ENCODE results near the gene COQ10A.
A peak's percentile ranks its signal among the peaks of the same experiment; 100 is the strongest.

COQ10A gene

DNA sequence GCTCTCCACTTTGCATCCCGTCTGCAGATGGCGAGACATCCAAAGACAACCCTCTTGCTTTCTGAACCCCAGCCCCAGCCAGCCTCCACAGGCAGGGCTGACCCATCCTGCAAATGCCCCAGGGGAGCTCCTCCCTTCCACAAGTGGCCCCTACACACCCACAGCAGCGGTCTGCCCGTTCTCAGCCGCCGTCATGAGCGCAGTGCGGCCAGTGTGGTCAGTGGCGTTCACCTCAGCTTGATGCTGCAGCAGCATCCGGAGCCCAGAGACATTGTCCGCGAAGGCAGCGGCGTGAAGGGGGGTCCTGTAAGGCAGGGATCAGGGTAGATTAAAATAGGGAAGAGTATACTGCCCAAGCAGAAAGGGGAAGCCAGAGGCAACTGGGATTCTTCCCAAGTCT lies 22.2 kb upstream of the COQ10A start:
- Histone ChIP-seq H3K9ac (ENCODE audit: low read depth, low read length) (no peak overlapping the region), H3K4me1 (ENCODE audit: insufficient read depth, low read length) (no peaks in the 10 kb centered on the region), H3K9me3 (ENCODE audit: insufficient read depth, low read depth, low read length) (no peaks in the 10 kb centered on the region), H3K36me3 (ENCODE audit: insufficient read depth, low read length) (peaks cover 87% of the 10 kb centered on the region), H3K27me3 (ENCODE audit: insufficient read depth, low read length) (no peaks in the 10 kb centered on the region), H3K27ac (ENCODE audit: low read depth, low read length) (no peak overlapping the region), H3K4me3 (ENCODE audit: low read length) (no peak overlapping the region)
- WGBS = 97% methylated on average over 14 of the region's 14 CpGs

DNA sequence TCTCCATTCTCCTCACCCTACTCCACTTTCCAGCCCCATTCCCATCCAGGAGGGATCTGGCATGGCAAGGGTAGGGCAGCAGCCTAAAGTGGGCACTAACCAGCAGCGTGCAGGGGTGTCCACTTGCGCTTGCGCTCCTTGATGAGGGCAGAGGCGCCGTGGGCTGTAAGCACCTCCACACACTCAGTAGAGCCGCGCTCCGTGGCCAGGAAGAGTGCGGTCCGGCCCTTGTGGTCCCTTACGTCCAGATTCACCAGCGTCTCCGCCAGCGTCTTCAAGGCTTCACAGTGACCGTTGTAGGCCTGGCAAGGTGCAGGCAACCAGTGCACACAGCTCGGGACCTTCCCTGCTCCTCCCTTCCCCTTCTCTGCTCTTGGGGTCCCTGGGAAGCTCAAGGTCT lies 18.8 kb upstream of the COQ10A start:
- WGBS = 97% methylated on average over 16 of the region's 16 CpGs
- Histone ChIP-seq H3K4me1 (ENCODE audit: insufficient read depth, low read length) (no peaks in the 10 kb centered on the region), H3K27me3 (ENCODE audit: insufficient read depth, low read length) (no peaks in the 10 kb centered on the region), H3K9ac (ENCODE audit: low read depth, low read length) (no peak overlapping the region), H3K27ac (ENCODE audit: low read depth, low read length) (no peak overlapping the region), H3K9me3 (ENCODE audit: insufficient read depth, low read depth, low read length) (no peaks in the 10 kb centered on the region), H3K36me3 (ENCODE audit: insufficient read depth, low read length) (peaks cover 89% of the 10 kb centered on the region), H3K4me3 (ENCODE audit: low read length) (no peak overlapping the region)

DNA sequence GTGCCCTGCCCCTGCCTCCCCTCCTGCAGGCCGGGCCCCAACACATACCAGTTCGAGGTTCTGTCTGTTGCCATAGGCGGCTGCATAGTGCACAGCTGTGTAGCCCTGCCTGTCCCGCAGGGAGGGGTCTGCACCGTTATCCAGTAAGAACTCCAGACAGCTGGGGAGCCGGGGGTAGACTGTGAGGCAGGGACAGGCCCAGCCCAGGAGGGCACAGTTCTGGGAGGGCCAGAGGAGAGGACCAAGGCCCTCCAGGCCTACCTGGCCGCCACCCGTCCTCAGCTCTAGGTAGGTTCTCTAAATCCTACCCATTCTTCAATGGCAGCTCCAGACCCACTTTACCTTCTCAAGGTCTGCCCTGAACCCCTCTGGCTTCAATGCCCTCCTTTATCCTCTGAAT lies 18.0 kb upstream of the COQ10A start:
- no peak overlapping the region for H3K9ac ChIP-seq (ENCODE audit: low read depth, low read length)
- no peaks in the 10 kb centered on the region for H3K4me1 ChIP-seq (ENCODE audit: insufficient read depth, low read length)
- no peak overlapping the region for H3K27ac ChIP-seq (ENCODE audit: low read depth, low read length)
- H3K36me3 ChIP-seq (ENCODE audit: insufficient read depth, low read length) = peaks cover 89% of the 10 kb centered on the region
- H3K9me3 ChIP-seq (ENCODE audit: insufficient read depth, low read depth, low read length) = no peaks in the 10 kb centered on the region
- H3K27me3 ChIP-seq (ENCODE audit: insufficient read depth, low read length) = no peaks in the 10 kb centered on the region
- H3K4me3 ChIP-seq (ENCODE audit: low read length) = no peak overlapping the region
- WGBS = 93% methylated on average over 8 of the region's 8 CpGs

DNA sequence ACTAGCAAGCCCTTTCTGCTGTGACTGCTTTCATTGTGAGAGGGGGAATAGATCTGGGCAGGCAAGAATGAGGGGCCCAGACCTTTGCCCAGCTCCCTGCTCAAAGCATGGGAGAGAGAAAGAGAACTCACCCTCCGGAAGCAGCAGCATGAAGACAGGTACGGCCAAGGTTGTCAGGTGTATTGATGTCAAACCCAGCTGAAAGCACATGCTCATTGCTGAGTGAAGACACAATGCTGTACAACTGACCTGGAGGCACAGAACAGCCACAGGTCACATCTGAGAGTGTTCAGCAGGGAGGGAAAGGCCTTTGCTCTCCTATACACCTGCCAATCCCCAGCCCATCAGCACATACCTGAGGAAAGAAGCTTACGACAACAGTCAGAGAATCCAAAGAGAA lies 14.1 kb upstream of the COQ10A start:
- H3K27me3 ChIP-seq (ENCODE audit: insufficient read depth, low read length) = no peaks in the 10 kb centered on the region
- no peaks in the 10 kb centered on the region for H3K9me3 ChIP-seq (ENCODE audit: insufficient read depth, low read depth, low read length)
- H3K36me3 ChIP-seq (ENCODE audit: insufficient read depth, low read length) = peaks cover 87% of the 10 kb centered on the region
- H3K9ac ChIP-seq (ENCODE audit: low read depth, low read length) = no peak overlapping the region
- H3K27ac ChIP-seq (ENCODE audit: low read depth, low read length) = no peak overlapping the region
- peaks cover 13% of the 10 kb centered on the region for H3K4me1 ChIP-seq (ENCODE audit: insufficient read depth, low read length)
- H3K4me3 ChIP-seq (ENCODE audit: low read length) = no peak overlapping the region
- WGBS = 94% methylated on average over 3 of the region's 3 CpGs

DNA sequence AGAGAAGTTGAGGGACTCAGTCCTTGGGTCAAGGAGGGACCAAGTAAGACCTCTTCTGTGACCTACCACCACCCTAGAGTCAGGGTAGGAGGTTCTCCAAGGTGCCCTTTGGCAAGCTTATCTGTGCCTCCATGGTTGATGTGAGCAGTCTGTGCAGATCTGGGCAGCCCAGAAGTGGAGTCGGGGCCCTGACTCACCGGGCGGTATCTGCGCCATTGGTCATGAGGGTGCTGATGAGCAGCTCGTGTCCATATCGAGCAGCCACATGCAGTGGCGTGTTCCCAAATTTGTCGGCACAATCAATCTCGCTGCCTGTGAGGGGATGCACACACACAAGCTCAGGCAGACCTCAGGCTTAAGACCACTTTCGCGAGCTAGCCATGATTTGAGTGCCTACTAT lies 13.7 kb upstream of the COQ10A start:
- Histone ChIP-seq H3K9ac (ENCODE audit: low read depth, low read length) (no peak overlapping the region), H3K27ac (ENCODE audit: low read depth, low read length) (no peak overlapping the region), H3K4me1 (ENCODE audit: insufficient read depth, low read length) (peaks cover 13% of the 10 kb centered on the region), H3K27me3 (ENCODE audit: insufficient read depth, low read length) (no peaks in the 10 kb centered on the region), H3K9me3 (ENCODE audit: insufficient read depth, low read depth, low read length) (no peaks in the 10 kb centered on the region), H3K36me3 (ENCODE audit: insufficient read depth, low read length) (peaks cover 82% of the 10 kb centered on the region), H3K4me3 (ENCODE audit: low read length) (no peak overlapping the region)
- 97% methylated on average over 11 of the region's 11 CpGs for WGBS

DNA sequence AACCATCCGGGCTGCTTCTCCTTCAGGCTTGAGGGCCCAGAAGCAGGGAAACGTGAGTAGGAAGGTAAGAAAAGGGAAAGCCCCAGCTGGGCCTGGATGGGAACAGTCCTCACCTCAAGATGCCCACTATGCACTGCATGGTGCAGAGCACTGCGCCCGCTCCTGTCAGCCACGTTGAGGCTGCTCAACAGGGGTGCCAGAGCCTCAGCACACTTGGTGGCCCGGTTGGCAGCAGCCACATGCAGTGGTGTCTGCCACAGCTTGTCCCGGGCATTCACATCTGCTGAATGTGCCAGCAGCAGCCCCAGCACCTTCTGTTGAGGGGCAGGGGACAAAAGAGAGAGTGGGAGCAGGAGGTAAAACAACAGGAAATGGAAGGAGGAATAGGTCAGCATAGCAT lies 11.1 kb upstream of the COQ10A start:
- Histone ChIP-seq H3K4me1 (ENCODE audit: insufficient read depth, low read length) (peaks cover 18% of the 10 kb centered on the region), H3K27ac (ENCODE audit: low read depth, low read length) (no peak overlapping the region), H3K27me3 (ENCODE audit: insufficient read depth, low read length) (no peaks in the 10 kb centered on the region), H3K36me3 (ENCODE audit: insufficient read depth, low read length) (peaks cover 57% of the 10 kb centered on the region), H3K4me3 (ENCODE audit: low read length) (no peak overlapping the region), H3K9me3 (ENCODE audit: insufficient read depth, low read depth, low read length) (no peaks in the 10 kb centered on the region), H3K9ac (ENCODE audit: low read depth, low read length) (no peak overlapping the region)
- WGBS = 90% methylated on average over 7 of the region's 7 CpGs

DNA sequence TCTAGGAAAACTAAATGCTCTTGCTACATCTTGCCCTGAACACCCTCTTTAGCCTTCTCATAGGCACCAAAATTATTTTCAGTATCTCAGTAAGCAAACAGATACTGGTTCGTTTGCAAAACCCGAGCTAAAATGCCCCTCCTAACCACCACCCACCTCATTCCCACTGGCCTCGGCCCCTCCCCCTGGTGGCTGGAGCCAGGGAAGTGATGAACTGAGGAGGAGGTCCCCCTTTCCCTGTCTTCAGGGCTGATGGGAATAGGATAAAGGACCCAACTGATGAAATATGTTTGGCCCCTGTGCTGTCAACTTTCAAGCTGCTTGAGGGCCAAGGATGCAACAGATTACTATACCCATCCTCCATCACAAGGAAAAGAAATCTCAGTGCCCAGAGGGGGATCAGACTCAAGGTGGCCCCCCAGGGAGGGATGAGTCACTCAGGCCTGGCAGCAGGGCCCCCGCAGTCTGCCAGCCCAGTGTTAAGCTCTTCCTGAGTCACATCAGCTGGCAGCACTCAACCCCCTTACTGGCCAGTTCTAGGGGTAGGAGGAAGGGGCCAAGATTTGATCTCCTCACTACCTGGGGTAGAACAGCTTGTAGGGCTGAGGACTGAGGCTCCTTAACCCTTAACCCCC lies 10.3 kb upstream of the COQ10A start:
- peaks cover 18% of the 10 kb centered on the region for H3K4me1 ChIP-seq (ENCODE audit: insufficient read depth, low read length)
- no peaks in the 10 kb centered on the region for H3K9me3 ChIP-seq (ENCODE audit: insufficient read depth, low read depth, low read length)
- peak overlapping the region; percentile 98 for H3K4me3 ChIP-seq (ENCODE audit: low read length)
- WGBS = 54% methylated on average over 4 of the region's 4 CpGs
- no peaks in the 10 kb centered on the region for H3K27me3 ChIP-seq (ENCODE audit: insufficient read depth, low read length)
- H3K36me3 ChIP-seq (ENCODE audit: insufficient read depth, low read length) = peaks cover 53% of the 10 kb centered on the region
- H3K27ac ChIP-seq (ENCODE audit: low read depth, low read length) = no peak overlapping the region
- no peak overlapping the region for H3K9ac ChIP-seq (ENCODE audit: low read depth, low read length)

DNA sequence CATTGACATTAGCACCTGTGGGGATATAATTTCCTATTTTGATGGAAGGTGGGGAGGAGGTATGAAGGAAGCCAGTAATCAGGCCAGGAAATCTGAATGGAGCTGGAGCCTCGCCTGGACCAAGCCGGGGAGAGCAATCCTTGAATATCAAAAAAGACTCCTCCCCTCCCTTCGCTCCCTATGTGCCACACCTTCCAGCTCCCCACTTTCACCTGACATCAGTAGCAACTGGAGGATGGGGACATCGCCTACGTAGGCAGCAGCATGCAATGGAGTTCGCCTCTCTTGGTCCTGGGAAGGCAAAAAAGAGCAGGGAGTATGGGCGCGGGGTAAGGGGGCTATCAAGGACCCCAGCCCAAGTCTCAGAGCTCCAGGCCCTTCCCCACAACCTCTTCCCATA lies 9.7 kb upstream of the COQ10A start:
- peaks cover 18% of the 10 kb centered on the region for H3K4me1 ChIP-seq (ENCODE audit: insufficient read depth, low read length)
- no peaks in the 10 kb centered on the region for H3K27me3 ChIP-seq (ENCODE audit: insufficient read depth, low read length)
- peak overlapping the region; percentile 87; the same call in 1 of the 2 replicates for H3K9ac ChIP-seq (ENCODE audit: low read depth, low read length)
- WGBS = 34% methylated on average over 8 of the region's 8 CpGs
- H3K4me3 ChIP-seq (ENCODE audit: low read length) = peak overlapping the region; percentile 98
- no peaks in the 10 kb centered on the region for H3K9me3 ChIP-seq (ENCODE audit: insufficient read depth, low read depth, low read length)
- H3K36me3 ChIP-seq (ENCODE audit: insufficient read depth, low read length) = peaks cover 47% of the 10 kb centered on the region
- H3K27ac ChIP-seq (ENCODE audit: low read depth, low read length) = peak overlapping the region; percentile 28; the same call in 1 of the 2 replicates

DNA sequence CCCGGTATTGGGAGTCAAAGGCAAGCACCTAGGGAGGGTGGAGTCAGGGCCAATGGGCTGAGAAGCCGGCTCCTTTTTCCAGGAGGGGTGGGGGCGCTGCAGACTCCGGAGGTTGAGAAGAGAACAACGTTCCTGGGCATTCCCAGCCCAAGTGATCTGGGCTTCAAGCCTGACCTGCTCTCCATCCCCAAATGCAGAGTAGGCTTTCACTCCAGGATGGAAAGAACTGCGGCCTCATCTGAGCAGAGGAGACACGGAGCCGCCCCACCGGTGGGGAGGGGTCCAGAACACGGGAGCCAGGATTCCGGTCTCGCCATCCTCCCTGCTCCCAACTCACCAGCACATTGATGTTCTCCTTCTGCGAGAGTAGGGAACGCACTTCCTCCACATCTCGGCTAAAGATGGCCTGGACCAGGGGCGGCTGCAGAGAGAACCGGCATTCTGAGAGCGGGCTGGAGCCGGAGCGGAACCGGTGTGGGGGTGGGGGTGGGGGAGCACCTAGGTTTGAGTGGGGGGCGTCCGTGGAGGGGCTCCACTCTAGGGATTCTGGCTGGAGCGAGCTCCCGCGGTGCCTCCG lies 9.2 kb upstream of the COQ10A start:
- Histone ChIP-seq H3K36me3 (ENCODE audit: insufficient read depth, low read length) (peaks cover 42% of the 10 kb centered on the region), H3K9ac (ENCODE audit: low read depth, low read length) (peak overlapping the region; percentile 87), H3K27ac (ENCODE audit: low read depth, low read length) (peak overlapping the region; percentile 28; the same call in 1 of the 2 replicates), H3K27me3 (ENCODE audit: insufficient read depth, low read length) (no peaks in the 10 kb centered on the region), H3K9me3 (ENCODE audit: insufficient read depth, low read depth, low read length) (no peaks in the 10 kb centered on the region), H3K4me1 (ENCODE audit: insufficient read depth, low read length) (peaks cover 18% of the 10 kb centered on the region), H3K4me3 (ENCODE audit: low read length) (peak overlapping the region; percentile 98)
- under 1% methylated on average over 27 of the region's 27 CpGs for WGBS

DNA sequence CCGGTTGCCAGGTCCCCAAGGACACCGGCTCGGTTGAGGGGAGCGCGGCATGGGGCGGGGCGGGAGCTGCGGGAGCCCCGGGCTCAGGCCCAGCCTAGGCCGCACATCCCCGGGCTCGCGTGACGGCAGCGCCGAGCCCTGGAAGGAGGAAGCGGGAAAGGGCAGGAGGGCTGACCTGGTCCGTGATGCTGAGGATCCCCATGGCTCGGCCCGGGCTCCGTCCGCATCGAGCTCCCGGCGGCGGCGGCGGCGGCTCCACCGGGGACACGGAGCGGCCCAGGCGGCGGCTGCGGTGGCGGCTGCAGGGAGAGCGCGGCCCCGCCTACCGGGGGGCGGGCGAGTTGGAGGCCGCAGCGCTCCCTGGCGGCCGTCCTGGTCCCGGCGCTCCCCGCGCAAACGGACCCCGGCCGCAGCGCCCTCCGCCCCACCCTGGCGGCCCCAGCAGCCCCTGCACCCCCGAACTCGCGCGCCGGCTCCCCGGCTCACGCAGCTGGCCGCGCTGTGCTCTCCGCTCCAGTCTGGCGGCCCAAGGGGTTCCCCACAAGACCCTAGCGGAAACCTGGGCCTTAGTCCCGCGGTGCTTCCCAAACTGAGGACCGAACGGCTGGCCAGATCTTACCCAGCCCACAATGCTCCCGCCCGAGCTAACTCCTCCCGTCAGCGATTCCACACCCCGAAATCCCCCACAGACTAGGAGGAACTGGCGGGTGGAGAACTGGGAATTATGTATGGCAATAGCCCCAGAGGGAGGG lies 8.5 kb upstream of the COQ10A start, which contains the start of gene ANKRD52:
ANKRD52 (minus strand) TSS at position 317 of the 752 bp plus-strand sequence; CDS start at position 202, 115 bp downstream.
- peak within 1 kb of the TSS; percentile 87 for H3K9ac ChIP-seq (ENCODE audit: low read depth, low read length)
- H3K4me1 ChIP-seq (ENCODE audit: insufficient read depth, low read length) = peaks cover 18% of the 10 kb centered on the region
- no peaks in the 10 kb centered on the region for H3K27me3 ChIP-seq (ENCODE audit: insufficient read depth, low read length)
- 1% methylated on average over 77 of the region's 78 CpGs for WGBS
- no peaks in the 10 kb centered on the region for H3K9me3 ChIP-seq (ENCODE audit: insufficient read depth, low read depth, low read length)
- peak within 1 kb of the TSS; percentile 37; the same call in 1 of the 2 replicates for H3K27ac ChIP-seq (ENCODE audit: low read depth, low read length)
- H3K4me3 ChIP-seq (ENCODE audit: low read length) = peak within 1 kb of the TSS; percentile 98
- peaks cover 35% of the 10 kb centered on the region for H3K36me3 ChIP-seq (ENCODE audit: insufficient read depth, low read length)

DNA sequence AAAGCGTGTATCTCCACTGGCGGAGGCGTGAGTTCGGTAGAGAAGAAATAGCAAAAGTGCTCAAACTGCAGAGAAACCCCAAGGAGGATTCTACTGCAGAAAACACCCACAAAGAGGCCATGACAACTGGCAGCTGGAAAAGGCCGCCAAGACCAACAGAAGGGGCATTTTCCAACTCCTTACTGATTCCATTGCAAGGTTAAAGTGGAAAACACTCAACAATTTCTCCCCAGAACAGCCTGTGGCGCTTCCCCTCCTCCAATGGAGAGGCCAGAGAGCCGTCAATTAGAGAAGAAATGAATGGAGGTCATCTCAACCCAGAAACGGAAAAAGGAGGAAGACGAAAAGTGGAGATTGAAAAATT lies 7.9 kb upstream of the COQ10A start:
- Histone ChIP-seq H3K27ac (ENCODE audit: low read depth, low read length) (peak overlapping the region; percentile 37; the same call in 1 of the 2 replicates), H3K9ac (ENCODE audit: low read depth, low read length) (peak overlapping the region; percentile 87), H3K27me3 (ENCODE audit: insufficient read depth, low read length) (no peaks in the 10 kb centered on the region), H3K9me3 (ENCODE audit: insufficient read depth, low read depth, low read length) (no peaks in the 10 kb centered on the region), H3K36me3 (ENCODE audit: insufficient read depth, low read length) (peaks cover 29% of the 10 kb centered on the region), H3K4me3 (ENCODE audit: low read length) (peak overlapping the region; percentile 98), H3K4me1 (ENCODE audit: insufficient read depth, low read length) (peaks cover 18% of the 10 kb centered on the region)
- WGBS = 35% methylated on average over 9 of the region's 9 CpGs
